GM08714 (cell line): ENCODE data around the gene PCYT1A.
"Not testable (repeated sequence)": the region's sequence is repeated elsewhere in the genome, so short reads cannot be mapped to it uniquely, and the experiment has no call there.

ENCODE experiments used
- H3K4me3 ChIP-seq: fragments of 200-500 bp; sonication (Bioruptor generic); 2 replicates; pipeline ENCODE4 v1.5.1; 2014; ENCODE audit warnings: mild to moderate bottlenecking, low read length, inconsistent platforms
- ZNF274 ChIP-seq: IDR thresholded peaks from 2 replicates; pipeline ENCODE4 v1.6.1; 2012; ENCODE audit warnings: mild to moderate bottlenecking, low read depth, low read length

The PCYT1A gene

GRCh38 chr3:196315821-196316220 lies 28.3 kb upstream of the PCYT1A start:
- no peak for TF ChIP-seq ZNF274
- H3K4me3 ChIP-seq: no peak overlapping the region

DNA sequence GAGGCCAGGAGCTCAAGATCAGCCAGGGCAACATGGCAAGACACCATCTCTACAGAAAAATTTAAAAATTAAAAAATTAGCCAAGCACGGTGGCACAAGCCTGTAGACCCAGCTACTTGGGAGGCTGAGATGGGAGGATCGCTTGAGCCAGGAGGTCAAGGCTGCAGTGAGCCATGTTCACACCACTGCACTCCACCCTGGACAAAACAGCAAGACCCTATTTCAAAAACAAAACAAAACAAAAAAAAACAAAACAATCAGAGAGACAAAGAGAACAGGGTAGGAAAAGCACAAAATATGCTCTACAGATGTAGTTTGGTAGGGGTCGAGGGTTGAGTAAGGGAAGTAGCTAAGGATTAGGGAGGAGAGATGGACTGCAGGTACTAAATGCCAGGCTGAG lies 27.1 kb upstream of the PCYT1A start:
- no peak overlapping the region for H3K4me3 ChIP-seq
- no peak for TF ChIP-seq ZNF274

DNA sequence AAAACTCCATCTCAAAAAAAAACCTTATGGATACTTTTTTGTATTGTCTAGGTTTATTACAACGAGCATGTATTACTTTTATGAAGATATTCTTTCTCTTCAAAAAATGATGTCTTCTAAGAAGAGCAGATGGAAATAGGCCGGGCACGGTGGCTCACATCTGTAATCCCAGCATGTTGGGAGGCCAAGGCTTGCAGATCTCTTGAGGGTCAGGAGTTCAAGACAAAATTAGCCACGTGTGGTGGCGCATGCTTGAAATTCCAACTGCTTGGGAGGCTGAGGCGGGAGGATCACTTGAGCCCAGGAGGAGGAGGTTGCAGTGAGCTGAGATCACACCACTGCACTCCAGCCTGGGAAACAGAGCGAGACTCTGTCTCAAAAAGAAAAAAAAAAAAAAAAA lies 26.6 kb upstream of the PCYT1A start:
- H3K4me3 ChIP-seq: not testable (repeated sequence)

DNA sequence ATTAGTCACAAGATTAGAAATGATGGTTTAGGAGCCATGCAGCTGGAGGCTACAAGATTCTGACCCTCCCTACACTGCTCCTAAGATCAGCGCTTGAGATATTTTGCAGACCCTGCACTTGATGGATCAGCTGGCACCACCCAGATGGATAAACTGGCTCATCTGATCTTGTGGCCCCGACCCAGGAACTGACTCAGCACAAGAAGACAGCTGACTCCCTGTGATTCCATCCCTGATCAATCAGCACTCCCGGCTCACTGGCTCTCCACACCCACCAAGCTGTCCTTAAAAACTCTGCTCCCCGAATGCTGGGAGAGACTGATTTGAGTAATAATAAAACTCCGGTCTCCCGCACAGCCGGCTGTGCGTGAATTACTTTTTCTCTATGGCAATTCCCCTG lies 15.4 kb upstream of the PCYT1A start:
- not testable (repeated sequence) for H3K4me3 ChIP-seq

GRCh38 chr3:196302551-196302950 lies 15.0 kb upstream of the PCYT1A start:
- not testable (repeated sequence) for H3K4me3 ChIP-seq

- no peak for TF ChIP-seq ZNF274
- H3K4me3 ChIP-seq: no peak overlapping the region
Observed at GRCh38 chr3:196298521-196298920, 11.0 kb upstream of the PCYT1A start.

GRCh38 chr3:196292286-196292923 lies 4.9 kb upstream of the PCYT1A start:
- H3K4me3 ChIP-seq: no peak overlapping the region
- TF ChIP-seq ZNF274: no peak

GRCh38 chr3:196288141-196288460 lies 575 bp upstream of the PCYT1A start:
- peak overlapping the region; percentile 72 for H3K4me3 ChIP-seq
- TF ChIP-seq ZNF274: no peak

- peak overlapping the region; percentile 72 for H3K4me3 ChIP-seq
- TF ChIP-seq ZNF274: no peak
Observed at GRCh38 chr3:196287090-196287439, 461 bp downstream of the PCYT1A start.

- no peak overlapping the region for H3K4me3 ChIP-seq
- no peak for TF ChIP-seq ZNF274
Observed at GRCh38 chr3:196284396-196284795, 3.1 kb downstream of the PCYT1A start.

DNA sequence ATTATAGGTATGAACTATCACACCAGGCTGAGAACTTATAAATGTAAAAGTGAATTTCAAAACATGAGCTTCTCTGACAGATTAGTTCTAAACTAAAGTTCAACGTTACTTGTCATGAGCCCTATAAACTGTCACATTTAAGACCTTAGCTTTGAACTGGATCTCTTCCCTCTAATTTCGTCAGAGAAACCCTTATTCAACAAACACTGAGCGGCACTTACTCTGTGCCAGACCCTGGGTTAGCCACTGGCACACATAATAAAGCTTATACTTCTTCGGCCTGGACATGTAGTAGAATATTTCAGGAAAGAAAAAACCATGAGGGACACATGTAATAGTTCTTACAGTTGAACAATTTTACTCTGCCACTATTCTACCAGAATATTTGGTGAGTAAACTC lies 5.6 kb downstream of the PCYT1A start:
- no peak overlapping the region for H3K4me3 ChIP-seq
- no peak for TF ChIP-seq ZNF274

GRCh38 chr3:196280689-196281440 lies 6.7 kb downstream of the PCYT1A start:
- no peak overlapping the region; the same call in 1 of the 2 replicates for H3K4me3 ChIP-seq
- no peak for TF ChIP-seq ZNF274

GRCh38 chr3:196275126-196275525 lies 12.4 kb downstream of the PCYT1A start:
- no peak overlapping the region for H3K4me3 ChIP-seq
- no peak for TF ChIP-seq ZNF274

DNA sequence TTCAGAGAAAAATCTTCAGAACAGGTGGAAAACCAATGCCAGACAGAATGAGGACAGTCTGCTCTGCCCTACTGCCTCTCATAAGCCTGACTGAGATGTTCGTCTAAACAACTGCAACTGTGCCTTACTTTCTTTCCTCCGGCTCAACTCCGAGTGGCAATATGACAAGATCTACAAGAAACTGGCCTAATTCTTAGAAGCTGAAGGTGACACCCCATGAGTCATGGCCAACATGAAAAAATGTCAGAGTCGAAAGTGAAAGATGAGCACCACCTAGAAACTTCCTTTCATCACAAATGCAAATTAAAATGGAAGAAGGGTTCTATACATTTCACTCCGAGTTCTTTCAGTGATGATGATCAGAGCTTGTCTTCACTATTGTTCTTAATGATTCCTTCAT lies 12.9 kb downstream of the PCYT1A start:
- H3K4me3 ChIP-seq: peak overlapping the region; percentile 44; the same call in 1 of the 2 replicates
- no peak for TF ChIP-seq ZNF274

DNA sequence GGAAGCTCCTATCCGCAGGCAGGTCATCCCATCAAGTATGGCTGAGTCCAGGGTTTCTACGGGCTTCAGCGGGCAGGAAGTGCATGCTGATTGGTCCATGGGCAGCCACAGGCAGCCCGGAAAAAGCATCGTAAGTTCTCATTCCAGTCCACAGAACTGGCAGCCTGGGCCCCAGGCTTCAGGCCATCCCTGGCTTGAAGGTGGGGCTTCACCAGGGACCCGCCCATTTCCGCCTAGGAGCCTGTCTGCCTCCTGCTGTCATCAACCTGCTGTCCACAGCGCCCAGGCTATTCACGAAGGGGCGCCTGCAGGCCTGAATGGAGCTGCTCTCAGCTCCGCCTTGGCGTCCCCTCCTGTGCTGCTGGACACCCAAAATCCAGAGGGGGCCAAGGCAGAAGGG lies 13.9 kb downstream of the PCYT1A start:
- no peak overlapping the region for H3K4me3 ChIP-seq
- TF ChIP-seq ZNF274: no peak

GRCh38 chr3:196272826-196273225 lies 14.7 kb downstream of the PCYT1A start:
- TF ChIP-seq ZNF274: no peak
- H3K4me3 ChIP-seq: no peak overlapping the region

- no peak for TF ChIP-seq ZNF274
- no peak overlapping the region for H3K4me3 ChIP-seq
Observed at GRCh38 chr3:196270499-196270898, 17.0 kb downstream of the PCYT1A start.
